SHP77 (cell line): ENCODE data around the gene PYGL.
"Not testable (repeated sequence)": the region's sequence is repeated elsewhere in the genome, so short reads cannot be mapped to it uniquely, and the experiment has no call there.

Experiments used
- DNase-seq, 2 experiments: peaks; one replicate each; lab custom pipeline; 2025; lab: John Stamatoyannopoulos, UW

The PYGL gene

GRCh38 chr14:50943943-50944646, at the start of gene PYGL:
Gene PYGL (minus strand): TSS chr14:50944483. CDS start chr14:50944403, 80 bp downstream.
- DNase-seq = peak; percentile 37 to 61

GRCh38 chr14:50985859-50986331, 41.6 kb upstream of the PYGL start:
- no peak for DNase-seq

- DNase-seq = no peak
These were observed 41.0 kb upstream of the PYGL start for GRCh38 chr14:50985124-50985858.

GRCh38 chr14:50984036-50984710, 39.9 kb upstream of the PYGL start:
- DNase-seq = no peak

GRCh38 chr14:50979941-50980850, 35.9 kb upstream of the PYGL start:
- no peak for DNase-seq

GRCh38 chr14:50978888-50979287, 34.6 kb upstream of the PYGL start:
- DNase-seq = no peak

GRCh38 chr14:50978529-50978871, 34.2 kb upstream of the PYGL start:
- DNase-seq = no peak

GRCh38 chr14:50977863-50978528, 33.7 kb upstream of the PYGL start:
- no peak for DNase-seq

GRCh38 chr14:50974118-50974517, 29.8 kb upstream of the PYGL start:
- DNase-seq = no peak

- no peak for DNase-seq
These were observed 28.5 kb upstream of the PYGL start for GRCh38 chr14:50972734-50973133.

- no peak for DNase-seq
These were observed 26.9 kb upstream of the PYGL start for GRCh38 chr14:50970886-50971781.

GRCh38 chr14:50967790-50968189, 23.5 kb upstream of the PYGL start:
- DNase-seq = no peak

GRCh38 chr14:50967103-50967502, 22.8 kb upstream of the PYGL start:
- DNase-seq = no peak

- peak in 1 of 2 experiments; percentile 3 for DNase-seq
These were observed 20.6 kb upstream of the PYGL start for GRCh38 chr14:50964683-50965390.

- no peak for DNase-seq
These were observed 19.6 kb upstream of the PYGL start for GRCh38 chr14:50963919-50964318.

- DNase-seq = no peak
These were observed 17.4 kb upstream of the PYGL start for GRCh38 chr14:50961605-50962221.

GRCh38 chr14:50957296-50957695, 13.0 kb upstream of the PYGL start:
- peak; percentile 8 to 52 for DNase-seq

GRCh38 chr14:50956421-50956820, 12.1 kb upstream of the PYGL start:
- DNase-seq = not testable (repeated sequence)
